T-cell (primary cell): Measurements from ENCODE around the gene CCL25. TPM values are rescaled to one million over a fixed set of nuclear protein-coding genes. Genes with fewer than 3 reads are reported as not detected.

ENCODE experiments used
- ATAC-seq, 4 experiments: fragments of 200-7000 bp in 3 of 4; fragments of 150-1000 bp in 1 of 4; cut with Tn5 transposase; replicated peaks in 1 of 4; 1 replicate in 3 of 4; 2 replicates in 1 of 4; pipeline ENCODE4 v1.10.0; 2021; ENCODE audit warnings: moderate library complexity in 3 of 4, mild to moderate bottlenecking in 2 of 4, moderate number of reproducible peaks in 1 of 4
- CTCF ChIA-PET, 2 donors: fragments of 300-600 bp; sonication (Branson Sonifier 250); formaldehyde crosslinking; loops; one replicate each; lab custom pipeline; 2022; ENCODE audit warnings: antibody characterized with exemption in 2 of 2; lab: Charles Lee
- POLR2A ChIA-PET, 2 donors: fragments of 300-600 bp; sonication (Branson Sonifier 250); formaldehyde crosslinking; loops; one replicate each; lab custom pipeline; 2022; ENCODE audit warnings: antibody characterized with exemption in 2 of 2; lab: Charles Lee
- DNase-seq, 35 experiments: peaks; one replicate each; pipeline versions ENCODE4 v3.0.0 to v3.0.0-alpha.2; 2013 to 2023
- H3K27ac ChIP-seq: one replicate; pipeline ENCODE4 v1.5.1; 2013; ENCODE audit warnings: low read length
- H3K27me3 ChIP-seq, 2 experiments: replicated peaks in 1 of 2; 1 replicate in 1 of 2; 2 replicates in 1 of 2; pipeline versions ENCODE4 v1.6.1 to v1.7.0; 2013; ENCODE audit warnings: low read length in 1 of 2, mixed read lengths in 1 of 2; ENCODE audit not compliant: control insufficient read depth in 2 of 2, insufficient read depth in 2 of 2; ENCODE audit errors: extremely low read depth in 1 of 2
- H3K36me3 ChIP-seq, 2 donors: 1 replicate in 1 of 2; 2 replicates in 1 of 2; pipeline versions ENCODE4 v1.6.1 to v1.7.0; 2013; ENCODE audit warnings: low read length in 1 of 2; ENCODE audit not compliant: control insufficient read depth in 2 of 2, insufficient read depth in 1 of 2; ENCODE audit errors: extremely low read depth in 1 of 2
- H3K4me1 ChIP-seq, 2 experiments: 1 replicate in 1 of 2; 2 replicates in 1 of 2; pipeline versions ENCODE4 v1.6.1 to v1.7.0; 2013; ENCODE audit warnings: low read length in 2 of 2, mixed read lengths in 1 of 2; ENCODE audit not compliant: insufficient read depth in 2 of 2, control insufficient read depth in 1 of 2; ENCODE audit errors: extremely low read depth in 1 of 2
- H3K4me3 ChIP-seq, 2 donors: 1 replicate in 1 of 2; 2 replicates in 1 of 2; pipeline versions ENCODE4 v1.5.1 to v1.7.0; 2013; ENCODE audit warnings: mild to moderate bottlenecking in 2 of 2, low read length in 1 of 2, moderate library complexity in 1 of 2; ENCODE audit not compliant: control insufficient read depth in 1 of 2; ENCODE audit errors: extremely low read depth in 1 of 2
- H3K9me3 ChIP-seq: 2 replicates; pipeline ENCODE4 v1.7.0; 2013
- H3K27ac Mint-ChIP-seq, 2 donors: one replicate each; pipeline ENCODE4 v1.8.0; 2020 to 2021; ENCODE audit warnings: mild to moderate bottlenecking in 2 of 2, mixed read lengths in 2 of 2
- H3K27me3 Mint-ChIP-seq, 2 donors: one replicate each; pipeline ENCODE4 v1.8.0; 2021 to 2022; ENCODE audit warnings: mixed read lengths in 2 of 2
- H3K36me3 Mint-ChIP-seq: one replicate; pipeline ENCODE4 v1.8.0; 2021; ENCODE audit warnings: mixed read lengths
- H3K4me1 Mint-ChIP-seq, 3 donors: one replicate each; pipeline ENCODE4 v1.8.0; 2020 to 2022; ENCODE audit warnings: mixed read lengths in 3 of 3, mild to moderate bottlenecking in 1 of 3
- H3K4me3 Mint-ChIP-seq, 3 donors: one replicate each; pipeline ENCODE4 v1.8.0; 2020 to 2022; ENCODE audit warnings: mild to moderate bottlenecking in 3 of 3, mixed read lengths in 3 of 3, moderate library complexity in 3 of 3
- H3K9me3 Mint-ChIP-seq, 3 donors: one replicate each; pipeline ENCODE4 v1.8.0; 2020 to 2022; ENCODE audit warnings: mixed read lengths in 3 of 3
- WGBS: methylation state at CpG from one replicate; pipeline ENCODE4 v1.1.5; 2013; ENCODE audit warnings: missing lambda C conversion rate; ENCODE audit not compliant: insufficient coverage; 5-methylcytosine and 5-hydroxymethylcytosine counted together
- total RNA-seq, 35 experiments: library from RNA in 6 of 35; stranded (reverse) in 6 of 35; fragments of 120-200 nt in 1 of 35; gene quantifications; one replicate each; pipeline versions ENCODE4 v1.2.1 to v1.2.4 and lab custom pipeline; 2013 to 2026

The CCL25 gene
- total RNA-seq, 5 donors from 2014 or later (not counting 1 experiment from before 2014, with no cell fraction given), result 1.4 TPM; not detected in 4

GRCh38 chr19:8054169-8054568 is 1.6 kb downstream of the CCL25 start:
- no peak overlapping the region for H3K27ac Mint-ChIP-seq
- no peak overlapping the region for H3K4me3 Mint-ChIP-seq
- ATAC-seq (no peak), DNase-seq (no peak)
- H3K36me3 ChIP-seq, result no peaks in the 10 kb centered on the region
- ChIA-PET CTCF (no interaction called here), POLR2A (no interaction called here)
- H3K27me3 Mint-ChIP-seq, result no peaks in the 10 kb centered on the region
- peaks cover 13 to 17% (median 16%) of the 10 kb centered on the region in 3 donors for H3K4me1 Mint-ChIP-seq
- no peaks in the 10 kb centered on the region for H3K9me3 ChIP-seq
- 99% methylated on average over 5 of the region's 9 CpGs for WGBS
- H3K4me1 ChIP-seq, result peaks cover 0 to 22% of the 10 kb centered on the region in 2 experiments
- H3K27ac ChIP-seq, result no peak overlapping the region
- H3K27me3 ChIP-seq, result peaks cover 0 to 10% of the 10 kb centered on the region in 2 experiments
- H3K4me3 ChIP-seq, result no peak overlapping the region
- H3K9me3 Mint-ChIP-seq, result no peaks in the 10 kb centered on the region
- no peaks in the 10 kb centered on the region for H3K36me3 Mint-ChIP-seq

- no peaks in the 10 kb centered on the region for H3K9me3 Mint-ChIP-seq
- no peaks in the 10 kb centered on the region for H3K9me3 ChIP-seq
- no peak for DNase-seq
- H3K27ac Mint-ChIP-seq, result no peak overlapping the region
- H3K4me1 Mint-ChIP-seq, result peaks cover 10 to 13% (median 12%) of the 10 kb centered on the region in 3 donors
- CTCF ChIA-PET, result interaction anchor here in 1 of 2 donors (0.9 kb wide), 1 partner anchor 25 kb away, joined by 3 read pairs; no protein-coding TSS in a partner anchor
- H3K27ac ChIP-seq, result no peak overlapping the region
- no peaks in the 10 kb centered on the region for H3K36me3 ChIP-seq
- H3K27me3 Mint-ChIP-seq, result no peaks in the 10 kb centered on the region
- H3K4me3 Mint-ChIP-seq, result no peak overlapping the region
- 74% methylated on average over 3 of the region's 4 CpGs for WGBS
- no peak for ATAC-seq
- H3K4me3 ChIP-seq, result no peak overlapping the region
- H3K27me3 ChIP-seq, result peaks cover 0 to 2% of the 10 kb centered on the region in 2 experiments
- POLR2A ChIA-PET, result interaction anchor here in 1 of 2 donors (0.6 kb wide), 1 partner anchor 126 kb away, joined by 3 read pairs; no protein-coding TSS in a partner anchor
- H3K36me3 Mint-ChIP-seq, result no peaks in the 10 kb centered on the region
- H3K4me1 ChIP-seq, result peaks cover 0 to 8% of the 10 kb centered on the region in 2 experiments
These were observed 4.0 kb downstream of the CCL25 start for GRCh38 chr19:8056533-8056932.

GRCh38 chr19:8057545-8058270 is 5.1 kb downstream of the CCL25 start:
- no peak overlapping the region for H3K27ac Mint-ChIP-seq
- H3K27me3 Mint-ChIP-seq, result no peaks in the 10 kb centered on the region

GRCh38 chr19:8064911-8065874 is 12.6 kb downstream of the CCL25 start:
- Histone ChIP-seq H3K36me3 (no peaks in the 10 kb centered on the region), H3K27ac (no peak overlapping the region), H3K9me3 (no peaks in the 10 kb centered on the region), H3K27me3 (peaks cover 0 to 19% of the 10 kb centered on the region in 2 experiments), H3K4me3 (no peak overlapping the region), H3K4me1 (no peaks in the 10 kb centered on the region)
- 65% methylated on average over 13 of the region's 24 CpGs for WGBS
- ATAC-seq (no peak), DNase-seq (no peak)
- ChIA-PET POLR2A (no interaction called here), CTCF (no interaction called here)
- Mint-ChIP-seq H3K4me3 (no peak overlapping the region), H3K36me3 (peaks cover 6% of the 10 kb centered on the region), H3K4me1 (no peaks in the 10 kb centered on the region), H3K27me3 (no peaks in the 10 kb centered on the region), H3K9me3 (peaks cover 5 to 9% (median 5%) of the 10 kb centered on the region in 3 donors), H3K27ac (no peak overlapping the region)

More at GRCh38 chr19:8057545-8058270, 5.1 kb downstream of the CCL25 start:
- H3K36me3 ChIP-seq, result no peaks in the 10 kb centered on the region
- no peaks in the 10 kb centered on the region for H3K4me1 ChIP-seq
- H3K9me3 ChIP-seq, result no peaks in the 10 kb centered on the region
- CTCF ChIA-PET, result interaction anchor here in 1 of 2 donors (0.6 kb wide), 1 partner anchor 9 kb away, joined by 3 read pairs; no protein-coding TSS in a partner anchor
- H3K4me1 Mint-ChIP-seq, result peaks cover 2% of the 10 kb centered on the region in 3 donors
- H3K4me3 ChIP-seq, result no peak overlapping the region
- ATAC-seq, result no peak
- DNase-seq, result no peak
- peaks cover 0 to 4% of the 10 kb centered on the region in 2 experiments for H3K27me3 ChIP-seq
- no peaks in the 10 kb centered on the region for H3K9me3 Mint-ChIP-seq
- WGBS, result 100% methylated on average over 4 of the region's 7 CpGs
- POLR2A ChIA-PET, result no interaction called here
- no peak overlapping the region for H3K4me3 Mint-ChIP-seq
- H3K27ac ChIP-seq, result no peak overlapping the region
- no peaks in the 10 kb centered on the region for H3K36me3 Mint-ChIP-seq

- ChIA-PET CTCF (no interaction called here), POLR2A (no interaction called here)
These were observed 13.3 kb downstream of the CCL25 start for GRCh38 chr19:8065875-8066261.

More at GRCh38 chr19:8065875-8066261, 13.3 kb downstream of the CCL25 start:
- ATAC-seq (no peak), DNase-seq (no peak)
- H3K4me1 Mint-ChIP-seq, result no peaks in the 10 kb centered on the region
- Histone ChIP-seq H3K36me3 (no peaks in the 10 kb centered on the region), H3K27me3 (peaks cover 0 to 19% of the 10 kb centered on the region in 2 experiments), H3K9me3 (no peaks in the 10 kb centered on the region), H3K27ac (no peak overlapping the region), H3K4me3 (no peak overlapping the region), H3K4me1 (no peaks in the 10 kb centered on the region)
- peaks cover 7 to 12% (median 8%) of the 10 kb centered on the region in 3 donors for H3K9me3 Mint-ChIP-seq
- H3K27me3 Mint-ChIP-seq, result no peaks in the 10 kb centered on the region
- no peak overlapping the region for H3K4me3 Mint-ChIP-seq
- WGBS, result 92% methylated on average over 19 of the region's 20 CpGs
- H3K27ac Mint-ChIP-seq, result no peak overlapping the region
- peaks cover 7% of the 10 kb centered on the region for H3K36me3 Mint-ChIP-seq
